ENCODE measurements around the gene ZNF749. TPM values are rescaled to one million over a fixed set of nuclear protein-coding genes. Genes with fewer than 3 reads are reported as not detected.

ZNF749 gene
- total and polyA plus RNA-seq, 2 of the 8 experiments (the other 6 are each of a cell fraction or from before 2014, with no cell fraction given) = 15.2 to 24.4 TPM

DNA sequence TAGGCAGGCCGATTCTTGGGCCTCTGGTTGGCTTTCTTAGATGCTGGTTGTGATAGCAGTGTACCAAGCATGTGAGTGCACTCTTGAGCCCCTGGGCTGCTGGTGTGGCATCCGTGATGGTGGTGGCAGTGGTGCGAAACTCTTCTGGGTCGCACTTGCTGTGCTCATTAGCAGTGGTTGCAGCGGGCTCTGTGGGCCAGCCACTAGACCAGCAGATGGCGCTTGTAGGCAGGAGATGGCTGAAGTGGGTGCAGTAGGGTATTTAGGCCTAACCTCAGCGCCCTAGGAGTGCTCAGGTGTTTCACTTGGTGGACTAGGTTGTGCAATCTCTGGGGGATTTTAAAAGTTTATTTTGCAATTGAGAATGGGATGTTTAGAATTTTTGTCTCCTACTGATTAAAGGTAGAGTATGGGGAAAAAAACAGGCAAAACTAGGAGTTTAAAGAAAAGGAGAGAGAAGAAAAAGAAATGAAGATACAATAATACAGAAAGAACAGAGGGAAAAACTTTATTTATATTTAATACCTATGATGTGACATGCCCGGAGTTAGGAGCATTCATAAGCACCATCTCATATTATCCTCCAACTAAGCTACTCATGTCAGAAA is 28.5 kb upstream of the ZNF749 start (continued):
- no peak for TF ChIP-seq CTBP2 (IDR thresholded peaks at IDR 0.05; ENCODE audit: borderline replicate concordance, insufficient read depth, insufficient read length, low read length)
- TF ChIP-seq TEAD4 (IDR thresholded peaks at IDR 0.05; ENCODE audit: low read depth, low read length) = peak; percentile 30; the same call in 1 of the 2 replicates
- no peak for TF ChIP-seq MAFK (IDR thresholded peaks at IDR 0.05; ENCODE audit: low read depth, low read length)
- peak; percentile 49; the same call in 1 of the 2 replicates for TF ChIP-seq YY1 (IDR thresholded peaks at IDR 0.05; ENCODE audit: low read depth, low read length)
